ENCODE measurements around the gene TNFRSF6B. TPM values are rescaled to one million over a fixed set of nuclear protein-coding genes. Genes with fewer than 3 reads are reported as not detected.
A peak's percentile ranks its signal among the peaks of the same experiment; 100 is the strongest.

TNFRSF6B gene
- total RNA-seq, 1 donor from 2014 or later = not detected

DNA sequence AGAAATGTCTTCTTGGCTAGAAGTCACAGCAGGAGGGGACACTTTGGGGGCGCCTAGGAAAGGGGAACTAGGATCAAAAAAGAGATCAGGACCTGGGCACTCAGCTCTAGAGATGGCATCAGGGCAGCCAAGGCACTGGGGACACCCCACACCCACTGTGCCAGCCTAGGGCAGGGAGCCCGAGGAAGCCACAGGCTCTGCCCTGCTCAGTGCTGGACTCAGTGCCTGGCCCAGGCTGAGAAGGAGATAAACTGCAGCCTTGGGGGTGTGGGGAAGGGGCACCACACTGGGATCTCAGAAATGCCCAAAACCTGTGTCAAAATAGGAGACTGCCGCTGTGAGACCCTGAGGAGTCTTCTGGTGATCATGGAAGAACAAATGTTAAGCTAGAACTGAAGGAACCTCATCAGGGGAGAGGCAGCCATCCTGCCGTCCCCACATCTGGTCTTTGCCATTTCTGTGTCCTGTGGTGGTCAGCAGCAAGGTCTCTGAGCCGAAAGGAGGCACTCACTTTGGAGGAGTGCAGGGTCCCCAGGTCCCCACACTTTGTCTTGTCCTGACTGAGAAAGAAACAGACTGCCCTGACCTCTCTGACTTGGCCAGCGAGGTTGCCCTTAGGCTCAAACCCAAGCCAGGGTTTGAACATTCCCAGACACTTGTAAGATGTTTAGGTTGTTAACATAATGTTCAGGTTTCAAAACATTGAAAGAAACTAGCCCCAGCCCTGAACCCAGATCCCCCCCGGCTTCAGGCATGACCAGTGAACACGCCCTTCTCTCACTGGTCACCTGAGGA is 9.0 kb downstream of the TNFRSF6B start:
- no peaks in the 10 kb centered on the region for H3K9me3 Mint-ChIP-seq
- H3K27me3 Mint-ChIP-seq (ENCODE audit: low read depth) = peaks cover 2% of the 10 kb centered on the region
- peaks cover 4% of the 10 kb centered on the region for H3K36me3 Mint-ChIP-seq (ENCODE audit: low read depth)
- no peak overlapping the region for H3K27ac Mint-ChIP-seq (ENCODE audit: unreplicated experiment)
- TF ChIP-seq, protein P1, sequence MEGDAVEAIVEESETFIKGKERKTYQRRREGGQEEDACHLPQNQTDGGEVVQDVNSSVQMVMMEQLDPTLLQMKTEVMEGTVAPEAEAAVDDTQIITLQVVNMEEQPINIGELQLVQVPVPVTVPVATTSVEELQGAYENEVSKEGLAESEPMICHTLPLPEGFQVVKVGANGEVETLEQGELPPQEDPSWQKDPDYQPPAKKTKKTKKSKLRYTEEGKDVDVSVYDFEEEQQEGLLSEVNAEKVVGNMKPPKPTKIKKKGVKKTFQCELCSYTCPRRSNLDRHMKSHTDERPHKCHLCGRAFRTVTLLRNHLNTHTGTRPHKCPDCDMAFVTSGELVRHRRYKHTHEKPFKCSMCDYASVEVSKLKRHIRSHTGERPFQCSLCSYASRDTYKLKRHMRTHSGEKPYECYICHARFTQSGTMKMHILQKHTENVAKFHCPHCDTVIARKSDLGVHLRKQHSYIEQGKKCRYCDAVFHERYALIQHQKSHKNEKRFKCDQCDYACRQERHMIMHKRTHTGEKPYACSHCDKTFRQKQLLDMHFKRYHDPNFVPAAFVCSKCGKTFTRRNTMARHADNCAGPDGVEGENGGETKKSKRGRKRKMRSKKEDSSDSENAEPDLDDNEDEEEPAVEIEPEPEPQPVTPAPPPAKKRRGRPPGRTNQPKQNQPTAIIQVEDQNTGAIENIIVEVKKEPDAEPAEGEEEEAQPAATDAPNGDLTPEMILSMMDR (conservative IDR thresholded peaks at IDR 0.05) = no peak
- H3K4me1 Mint-ChIP-seq = peaks cover 19% of the 10 kb centered on the region
- H3K4me3 Mint-ChIP-seq = peak overlapping the region; percentile 90
- DNase-seq (ENCODE audit: low read depth, low spot score) = no peak

GRCh38 chr20:63706027-63706695 is 9.7 kb downstream of the TNFRSF6B start:
- H3K36me3 Mint-ChIP-seq (ENCODE audit: low read depth) = peaks cover 9% of the 10 kb centered on the region
- H3K4me1 Mint-ChIP-seq = peaks cover 21% of the 10 kb centered on the region
- no peaks in the 10 kb centered on the region for H3K9me3 Mint-ChIP-seq
- no peaks in the 10 kb centered on the region for H3K27me3 Mint-ChIP-seq (ENCODE audit: low read depth)
- TF ChIP-seq, protein P1 (conservative IDR thresholded peaks at IDR 0.05) = no peak
- no peak for DNase-seq (ENCODE audit: low read depth, low spot score)
- H3K4me3 Mint-ChIP-seq = peak overlapping the region; percentile 90
- no peak overlapping the region for H3K27ac Mint-ChIP-seq (ENCODE audit: unreplicated experiment)

GRCh38 chr20:63706852-63707557 is 10.6 kb downstream of the TNFRSF6B start:
- DNase-seq (ENCODE audit: low read depth, low spot score) = no peak
- Mint-ChIP-seq H3K36me3 (ENCODE audit: low read depth) (peaks cover 13% of the 10 kb centered on the region), H3K4me1 (peaks cover 21% of the 10 kb centered on the region), H3K27me3 (ENCODE audit: low read depth) (no peaks in the 10 kb centered on the region), H3K27ac (ENCODE audit: unreplicated experiment) (peak overlapping the region; percentile 65), H3K4me3 (peak overlapping the region; percentile 90), H3K9me3 (no peaks in the 10 kb centered on the region)
- TF ChIP-seq, protein P1 (conservative IDR thresholded peaks at IDR 0.05) = peak; percentile 51

DNA sequence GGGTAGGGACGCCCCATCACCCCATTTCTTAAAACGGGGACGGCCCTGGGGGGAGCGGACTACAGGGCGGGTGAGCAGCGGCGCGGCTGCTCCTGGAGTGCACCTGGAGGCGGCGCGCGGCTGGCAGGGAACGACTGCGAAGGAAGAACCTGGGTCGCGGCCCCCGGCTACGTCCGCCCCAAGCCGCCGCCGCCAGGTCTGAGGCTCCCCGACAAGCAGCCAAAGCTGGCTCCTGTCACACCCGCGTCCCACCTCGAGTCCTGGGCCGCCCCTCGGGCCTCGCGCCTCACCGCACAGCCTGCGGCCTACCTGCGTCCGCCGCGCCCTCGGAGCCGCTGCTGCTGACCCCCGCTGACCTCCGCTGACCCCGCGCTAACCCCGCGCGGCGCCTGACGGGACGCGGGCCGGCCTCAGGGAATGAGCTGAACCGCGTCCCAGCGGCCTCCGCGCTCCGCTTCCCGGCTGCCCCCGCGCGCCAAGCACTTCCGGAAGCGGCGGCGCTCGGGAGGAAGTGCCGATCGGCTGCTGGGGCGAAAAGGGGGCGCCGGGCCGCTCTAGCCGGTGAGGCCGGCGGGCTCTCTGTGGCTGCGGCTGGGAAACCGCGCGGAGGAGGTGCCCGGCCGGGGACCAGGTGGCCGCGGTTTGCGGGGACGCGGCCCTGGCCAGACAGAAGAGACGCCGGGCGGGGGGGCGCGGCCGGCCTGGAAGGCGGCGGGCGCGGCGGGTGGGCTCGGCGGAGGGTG is 11.3 kb downstream of the TNFRSF6B start, which contains the start of the genes ARFRP1 and ZGPAT:
TSS of gene ARFRP1 (minus strand) at position 419 of the 743 bp plus-strand sequence. CDS start 885 bp downstream, outside the sequence.
TSS of gene ZGPAT (plus strand) at position 482 of the 743 bp plus-strand sequence. CDS start 542 bp downstream, outside the sequence.
- Mint-ChIP-seq H3K27ac (ENCODE audit: unreplicated experiment) (peak within 1 kb of the TSS; percentile 65), H3K36me3 (ENCODE audit: low read depth) (peaks cover 19% of the 10 kb centered on the region), H3K4me3 (peak within 1 kb of the TSS; percentile 90), H3K27me3 (ENCODE audit: low read depth) (no peaks in the 10 kb centered on the region), H3K9me3 (peaks cover 4% of the 10 kb centered on the region), H3K4me1 (peaks cover 24% of the 10 kb centered on the region)
- TF ChIP-seq, protein P1 (conservative IDR thresholded peaks at IDR 0.05) = no peak
- peak; percentile 83 for DNase-seq (ENCODE audit: low read depth, low spot score)

Measured in neural crest cell (in vitro differentiated cells).